HG03558 (cell line): Measurements from ENCODE around the gene SLC35F3.
"Not testable (repeated sequence)": the region's sequence is repeated elsewhere in the genome, so short reads cannot be mapped to it uniquely, and the experiment has no call there.

ENCODE experiments used
- ATAC-seq: cut with Tn5 transposase; IDR thresholded peaks from one replicate; pipeline ENCODE4 v1.9.1; 2021; ENCODE audit warnings: moderate number of reproducible peaks; ENCODE audit not compliant: unreplicated experiment; ENCODE audit errors: extremely low read depth

The SLC35F3 gene

GRCh38 chr1:234297668-234298067 lies 393.2 kb downstream of the SLC35F3 start:
- no peak for ATAC-seq

GRCh38 chr1:234300096-234300495 lies 395.6 kb downstream of the SLC35F3 start:
- no peak for ATAC-seq

DNA sequence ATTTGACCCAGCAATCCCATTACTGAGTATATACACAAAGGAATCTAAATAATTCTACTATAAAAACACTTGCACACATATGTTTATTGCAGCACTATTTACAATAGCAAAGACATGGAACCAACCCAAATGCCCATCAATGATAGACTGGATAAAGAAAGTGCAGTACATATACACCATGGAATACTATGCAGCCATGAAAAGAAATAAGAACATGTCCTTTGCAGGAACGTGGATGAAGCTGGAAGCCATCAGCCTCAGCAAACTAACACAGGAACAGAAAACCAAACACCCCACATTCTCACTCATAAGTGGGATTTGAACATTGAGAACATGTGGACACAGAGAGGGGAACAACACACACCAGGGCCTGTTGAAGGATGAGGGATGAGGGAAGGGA lies 397.2 kb downstream of the SLC35F3 start:
- not testable (repeated sequence) for ATAC-seq

DNA sequence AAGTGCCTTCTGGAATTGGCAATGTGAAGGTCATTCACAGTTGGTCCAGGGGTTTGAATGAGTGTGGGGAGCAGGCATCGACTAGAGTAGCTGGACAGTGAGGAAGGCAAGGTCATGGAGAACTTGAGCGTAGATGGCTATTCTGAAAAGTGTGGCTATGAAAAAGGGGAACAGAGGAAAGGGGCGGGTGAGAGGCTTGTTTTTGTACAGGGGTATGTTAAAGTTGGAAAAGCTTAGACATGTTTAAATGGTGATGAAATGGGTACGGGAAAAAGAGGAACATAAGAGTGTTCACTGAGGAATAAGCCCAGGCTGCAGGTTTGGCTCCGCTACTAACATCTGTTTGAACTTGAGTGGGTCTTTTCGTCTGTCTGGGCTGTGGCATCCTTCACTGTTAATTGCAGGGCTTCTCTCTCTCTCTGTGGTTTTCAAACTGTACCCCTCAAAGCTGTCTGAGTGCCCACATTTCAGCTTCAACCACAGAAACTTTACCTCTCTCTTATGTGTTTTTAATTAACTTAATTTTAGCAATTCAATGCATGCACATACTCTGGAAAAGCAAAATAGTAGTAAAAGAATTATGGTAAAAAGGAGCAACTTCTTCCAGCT lies 398.0 kb downstream of the SLC35F3 start:
- no peak for ATAC-seq

DNA sequence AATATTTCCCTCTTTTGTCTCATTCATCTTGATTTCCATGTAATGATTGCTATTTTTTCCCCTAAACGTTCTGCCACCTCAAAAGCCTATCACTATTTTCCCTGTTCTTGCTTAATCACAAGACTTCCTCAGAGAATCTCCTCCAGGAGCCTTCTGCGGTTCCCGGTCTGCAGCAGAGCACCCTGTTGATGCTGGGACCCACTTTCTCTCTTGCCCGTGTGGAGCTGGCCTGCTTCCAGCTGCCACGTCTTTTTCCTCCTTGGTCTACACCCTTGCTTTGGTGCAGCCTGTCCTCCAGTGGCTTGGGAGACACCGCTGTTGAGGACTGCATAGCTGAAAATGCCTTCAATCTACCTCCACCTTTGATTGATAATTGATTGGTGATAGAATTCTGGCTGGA lies 398.8 kb downstream of the SLC35F3 start:
- ATAC-seq = no peak

DNA sequence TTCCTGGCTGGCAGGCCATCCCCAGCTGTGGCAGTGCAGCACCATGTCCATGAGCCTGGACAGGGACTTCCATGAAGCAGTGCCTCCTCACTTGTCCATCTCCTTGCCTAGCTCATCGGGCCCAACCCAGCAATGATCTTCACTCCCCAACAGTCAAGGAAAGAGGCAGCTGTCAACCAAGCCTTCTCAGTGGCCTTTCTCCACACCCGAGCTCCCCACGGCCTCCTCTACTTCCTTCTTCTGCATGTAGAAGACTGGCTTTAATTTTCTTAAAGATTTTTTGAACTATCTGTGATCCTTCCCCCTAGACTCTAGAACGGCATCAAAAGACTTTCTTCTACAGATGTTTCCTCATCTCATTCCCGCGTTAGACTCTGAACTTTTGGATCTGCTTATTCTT lies 403.2 kb downstream of the SLC35F3 start:
- ATAC-seq = no peak

- ATAC-seq = no peak
Observed at GRCh38 chr1:234309243-234309597, 404.7 kb downstream of the SLC35F3 start.

GRCh38 chr1:234309598-234310459 lies 405.4 kb downstream of the SLC35F3 start:
- ATAC-seq = no peak

GRCh38 chr1:234310460-234310817 lies 406.0 kb downstream of the SLC35F3 start:
- ATAC-seq = no peak

GRCh38 chr1:234311414-234311813 lies 406.9 kb downstream of the SLC35F3 start:
- no peak for ATAC-seq

- no peak for ATAC-seq
Observed at GRCh38 chr1:234313171-234313570, 408.7 kb downstream of the SLC35F3 start.

- ATAC-seq = no peak
Observed at GRCh38 chr1:234315091-234315541, 410.6 kb downstream of the SLC35F3 start.

GRCh38 chr1:234315588-234315987 lies 411.1 kb downstream of the SLC35F3 start:
- no peak for ATAC-seq

- no peak for ATAC-seq
Observed at GRCh38 chr1:234316486-234316885, 412.0 kb downstream of the SLC35F3 start.

GRCh38 chr1:234316937-234317336 lies 412.5 kb downstream of the SLC35F3 start:
- no peak for ATAC-seq

DNA sequence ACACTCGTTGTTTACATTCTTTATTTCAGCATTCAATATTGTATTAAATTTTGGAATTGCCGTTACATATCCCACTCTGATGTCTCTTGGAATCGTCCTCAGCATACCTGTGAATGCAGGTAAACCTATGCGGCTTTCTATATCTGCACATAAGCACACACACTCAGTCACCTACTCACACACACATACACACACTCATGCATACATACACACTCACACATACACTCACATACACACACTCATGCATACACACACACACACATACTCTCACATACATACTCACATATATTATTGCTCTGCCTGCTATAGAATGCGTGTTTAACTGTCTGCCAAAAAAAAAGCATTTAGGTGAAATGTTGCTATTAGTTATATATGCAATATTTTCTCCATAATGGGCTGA lies 415.6 kb downstream of the SLC35F3 start:
- ATAC-seq = no peak

DNA sequence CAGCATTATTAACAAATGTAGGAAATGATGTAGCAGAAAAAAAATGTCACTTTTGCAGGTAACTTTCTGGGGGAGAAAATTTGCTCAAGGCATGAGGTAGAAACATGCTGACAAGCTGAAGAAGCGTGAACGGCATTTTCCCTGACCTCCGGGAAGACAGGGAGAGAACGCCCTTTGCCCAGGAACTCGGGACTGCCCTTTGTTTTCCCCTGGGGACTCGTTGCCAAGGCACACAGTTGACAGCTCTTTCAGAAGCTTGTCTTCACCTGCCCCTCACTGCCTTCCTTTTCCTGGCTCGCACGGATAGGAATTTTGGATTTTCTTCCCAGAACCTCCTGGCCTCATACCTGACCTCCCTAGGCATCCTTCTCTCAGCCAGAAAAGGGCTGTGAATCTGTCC lies 416.1 kb downstream of the SLC35F3 start:
- no peak for ATAC-seq

DNA sequence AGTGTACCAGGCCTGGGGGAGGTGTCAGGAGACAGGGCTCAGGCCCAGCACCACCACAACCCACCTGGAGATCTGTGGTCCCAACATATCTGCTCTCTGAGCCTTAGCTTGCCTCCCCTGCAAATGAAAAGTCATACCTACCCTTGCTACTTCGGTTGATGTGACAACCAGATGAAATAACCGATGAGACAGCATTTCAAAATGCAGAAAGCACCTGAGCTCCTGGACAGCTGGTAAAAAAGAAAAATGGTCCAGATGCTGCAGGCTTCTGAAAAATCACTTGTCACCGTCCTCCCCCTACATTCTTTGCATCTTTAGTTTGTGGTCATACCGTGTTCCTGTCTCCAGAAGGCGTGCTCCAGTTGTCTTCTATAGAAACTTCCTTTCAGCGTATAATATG lies 416.8 kb downstream of the SLC35F3 start:
- ATAC-seq = no peak

GRCh38 chr1:234322097-234322496 lies 417.6 kb downstream of the SLC35F3 start:
- no peak for ATAC-seq

- ATAC-seq = no peak
Observed at GRCh38 chr1:234322979-234323378, 418.5 kb downstream of the SLC35F3 start.

DNA sequence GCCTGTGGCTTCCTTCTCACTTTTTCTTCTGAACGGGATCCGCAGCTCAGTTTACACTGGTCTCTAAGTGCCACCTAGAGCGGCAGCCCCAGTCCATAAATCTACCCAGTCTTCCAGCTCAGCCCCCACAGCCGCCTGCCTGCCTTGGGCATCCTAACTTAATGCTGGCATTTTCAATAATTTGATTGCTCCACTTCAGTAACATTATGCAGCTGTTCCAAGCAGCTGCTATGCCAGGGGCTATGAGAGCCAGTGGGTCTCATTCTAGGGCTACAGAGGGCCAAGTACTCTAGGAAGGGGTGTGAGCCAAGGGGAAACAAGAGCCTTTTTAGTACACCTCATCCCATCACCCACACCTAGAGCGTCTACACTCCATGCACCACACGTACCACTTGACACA lies 420.3 kb downstream of the SLC35F3 start:
- no peak for ATAC-seq
